ENCODE results near the gene UHRF1.
A peak's percentile ranks its signal among the peaks of the same experiment; 100 is the strongest.
"Not testable (repeated sequence)": the region's sequence is repeated elsewhere in the genome, so short reads cannot be mapped to it uniquely, and the experiment has no call there.

UHRF1 gene

DNA sequence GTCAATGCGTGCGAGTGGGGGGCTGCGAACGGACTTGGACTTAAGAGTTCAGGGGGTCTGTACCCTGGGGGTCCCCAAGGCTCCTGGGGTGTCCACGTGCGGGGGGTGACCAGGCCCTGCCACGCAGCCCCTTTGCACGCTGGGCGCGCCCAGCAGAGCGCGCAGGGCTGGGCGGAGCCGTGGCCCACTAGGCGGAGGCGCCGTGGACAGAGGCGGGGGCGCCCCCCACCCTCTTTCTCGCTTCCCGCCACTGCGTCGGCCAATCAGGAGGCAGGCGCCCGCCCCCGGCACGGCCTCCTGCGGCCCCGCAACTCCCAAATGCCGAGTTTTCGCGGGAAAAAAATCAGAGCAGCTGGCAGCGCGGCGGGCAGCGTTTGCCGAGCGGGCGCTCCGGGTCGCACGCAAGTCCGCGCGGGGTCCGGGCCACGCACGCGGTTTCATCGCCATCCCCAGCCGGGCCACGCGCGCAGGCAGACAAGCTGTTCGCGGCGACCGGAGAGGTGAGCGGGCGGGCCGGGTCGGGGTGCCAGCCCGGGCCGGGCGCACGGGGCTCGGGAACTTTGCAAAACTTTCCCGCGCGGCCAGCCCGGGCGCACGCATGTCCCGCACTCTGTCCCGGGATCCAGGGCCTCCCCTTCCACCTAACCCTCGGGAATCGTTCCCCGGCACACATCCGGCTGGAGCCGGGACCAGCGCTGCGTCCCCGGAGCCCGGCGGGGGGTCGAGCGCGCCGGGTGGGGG is at the start of gene UHRF1:
Gene UHRF1, plus strand, starts transcription at position 346 of the 741 bp plus-strand sequence. CDS start 1,385 bp downstream, outside the sequence.
- no peak for DNase-seq

DNA sequence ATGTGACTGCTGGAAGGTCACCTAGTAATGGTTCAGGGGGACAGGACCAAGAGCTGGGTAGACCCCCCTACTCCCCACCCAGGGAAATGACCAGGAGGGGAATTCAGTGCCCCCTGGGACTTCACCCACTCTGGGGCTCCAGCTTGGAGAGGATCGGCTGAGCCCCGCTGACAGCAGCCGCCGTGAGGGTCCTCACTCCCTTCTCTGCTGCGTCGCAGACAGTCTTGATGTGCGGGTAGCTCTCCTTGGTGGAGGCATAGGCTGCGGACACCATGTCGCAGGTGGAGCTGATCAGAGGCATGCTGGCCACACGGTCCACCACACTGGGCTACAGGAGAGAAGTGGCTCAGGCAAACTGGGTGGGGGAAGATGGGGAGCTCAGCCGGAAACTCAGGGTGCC is 49.6 kb upstream of the UHRF1 start:
- DNase-seq, result no peak

DNA sequence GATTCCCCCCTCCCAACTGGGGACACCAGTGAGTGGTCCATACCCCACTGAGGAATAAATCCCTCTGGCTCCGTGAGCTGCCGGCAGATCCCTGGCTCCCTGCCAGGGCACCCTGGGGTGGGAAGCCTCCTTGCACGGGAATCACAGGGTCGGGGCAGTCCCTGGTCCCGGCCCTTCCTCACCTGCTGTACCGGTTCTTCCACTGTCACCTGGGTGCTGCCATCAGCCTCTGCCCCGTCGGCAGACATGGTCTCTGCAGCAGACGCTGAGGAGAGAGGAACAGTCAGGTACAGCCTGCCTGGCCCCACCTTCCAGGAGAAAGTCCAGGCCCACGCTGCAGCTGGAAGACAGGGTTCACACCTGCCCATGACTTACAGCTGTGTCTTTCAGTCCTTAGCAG is 48.2 kb upstream of the UHRF1 start:
- DNase-seq, result no peak

DNA sequence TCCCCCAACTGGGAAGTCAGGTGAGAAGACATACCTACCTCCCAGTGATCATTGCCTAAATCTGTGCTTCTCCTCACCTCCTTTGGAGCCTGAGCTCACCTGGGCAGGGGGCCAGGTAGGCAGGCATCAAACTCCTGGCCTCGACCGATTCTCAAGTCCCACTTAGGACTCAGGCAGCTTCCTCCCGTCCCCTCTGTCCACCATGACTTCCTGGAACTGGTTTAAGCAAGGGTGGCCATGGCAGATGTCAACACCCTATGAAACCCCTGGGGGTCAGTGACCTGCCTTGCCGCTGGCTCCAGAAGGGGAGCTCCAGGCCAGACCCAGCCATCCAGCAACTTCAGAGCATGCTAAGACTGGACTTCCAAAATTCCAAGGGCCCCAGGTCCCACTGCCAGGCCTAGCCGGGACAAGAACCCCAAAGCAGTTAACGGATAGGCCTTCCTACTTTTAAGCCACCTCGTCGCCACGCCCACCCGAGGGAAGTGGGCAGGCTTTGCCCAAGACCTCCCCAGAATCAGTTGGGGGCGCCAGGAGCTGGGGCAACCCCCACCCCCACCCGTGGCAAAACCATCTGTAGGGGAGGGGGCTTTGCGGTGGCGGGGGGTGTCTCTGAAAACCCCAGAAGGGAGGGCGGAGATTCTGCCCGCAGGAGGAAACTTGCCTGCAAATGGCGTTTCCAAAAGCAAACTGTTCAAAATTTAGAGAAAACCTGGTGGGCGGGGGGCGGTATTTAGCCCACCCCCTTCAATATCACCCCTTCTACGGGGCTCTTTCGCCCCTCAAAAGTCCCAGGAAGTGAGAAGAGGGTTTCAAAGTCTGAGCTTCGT is 42.5 kb upstream of the UHRF1 start:
- peak; percentile 62 for DNase-seq

DNA sequence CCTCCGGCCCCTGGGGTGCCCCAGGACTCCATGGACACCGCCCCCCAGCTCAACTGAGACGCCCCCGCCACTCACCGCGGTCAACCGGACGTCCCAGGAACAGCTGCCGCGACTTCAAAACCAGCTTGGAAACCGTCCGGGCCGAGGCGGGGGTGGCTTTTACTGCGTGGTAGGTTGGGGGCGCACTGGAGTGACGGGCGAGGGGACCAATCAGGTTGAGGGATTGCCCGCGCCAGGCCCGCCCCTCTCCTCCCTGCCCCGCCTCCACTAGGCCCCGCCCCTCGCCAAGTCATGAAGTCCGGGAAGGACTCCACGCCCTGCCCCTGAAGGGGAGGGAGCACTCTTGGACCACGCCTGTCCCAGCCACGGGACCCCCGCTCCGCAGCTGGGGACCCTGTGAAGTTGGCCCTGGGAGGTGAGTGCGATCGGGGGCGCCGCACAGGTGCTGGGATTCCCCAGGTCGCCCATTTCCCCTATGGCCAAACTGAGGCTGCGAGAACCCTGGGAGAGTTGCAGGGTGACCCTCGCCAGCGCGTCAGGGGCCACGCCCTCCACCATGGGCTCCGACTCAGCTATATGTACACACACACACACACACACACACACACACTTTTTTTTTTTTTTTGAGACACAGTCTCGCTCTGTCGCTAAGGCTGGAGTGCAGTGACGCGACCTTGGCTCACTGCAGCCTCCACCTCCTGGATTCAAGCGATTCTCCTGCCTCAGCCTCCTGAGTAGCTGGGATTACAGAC is 41.6 kb upstream of the UHRF1 start, which contains the start of gene PLIN3:
Gene PLIN3, minus strand, starts transcription at position 134 of the 752 bp plus-strand sequence. CDS start 6,273 bp downstream, outside the sequence.
- DNase-seq, result peak; percentile 92

DNA sequence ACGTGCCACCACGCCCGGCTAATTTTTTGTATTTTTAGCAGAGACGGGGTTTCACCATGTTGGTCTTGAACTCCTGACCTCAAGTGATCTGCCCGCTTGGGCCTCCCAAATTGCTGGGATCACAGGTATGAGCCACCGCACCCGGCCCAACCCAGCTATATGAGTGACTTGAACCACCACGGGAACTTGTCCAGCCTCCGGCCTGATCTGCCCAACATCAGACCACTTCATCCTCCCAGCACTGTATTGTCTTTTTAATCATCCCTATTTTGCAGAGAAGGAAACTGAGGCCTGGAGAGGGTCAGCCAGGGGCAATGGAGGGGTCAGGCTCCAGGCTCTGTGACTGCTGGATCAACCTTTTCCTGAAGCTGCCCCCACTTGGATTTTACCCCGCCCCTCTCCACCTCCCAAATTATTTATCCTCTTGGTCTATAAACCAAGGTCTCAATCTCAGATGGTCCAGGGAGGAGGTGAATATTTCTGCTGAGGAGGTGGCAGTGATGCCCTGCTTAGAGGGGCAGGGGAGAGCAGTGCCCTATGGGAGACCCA is 40.9 kb upstream of the UHRF1 start:
- DNase-seq, result no peak

DNA sequence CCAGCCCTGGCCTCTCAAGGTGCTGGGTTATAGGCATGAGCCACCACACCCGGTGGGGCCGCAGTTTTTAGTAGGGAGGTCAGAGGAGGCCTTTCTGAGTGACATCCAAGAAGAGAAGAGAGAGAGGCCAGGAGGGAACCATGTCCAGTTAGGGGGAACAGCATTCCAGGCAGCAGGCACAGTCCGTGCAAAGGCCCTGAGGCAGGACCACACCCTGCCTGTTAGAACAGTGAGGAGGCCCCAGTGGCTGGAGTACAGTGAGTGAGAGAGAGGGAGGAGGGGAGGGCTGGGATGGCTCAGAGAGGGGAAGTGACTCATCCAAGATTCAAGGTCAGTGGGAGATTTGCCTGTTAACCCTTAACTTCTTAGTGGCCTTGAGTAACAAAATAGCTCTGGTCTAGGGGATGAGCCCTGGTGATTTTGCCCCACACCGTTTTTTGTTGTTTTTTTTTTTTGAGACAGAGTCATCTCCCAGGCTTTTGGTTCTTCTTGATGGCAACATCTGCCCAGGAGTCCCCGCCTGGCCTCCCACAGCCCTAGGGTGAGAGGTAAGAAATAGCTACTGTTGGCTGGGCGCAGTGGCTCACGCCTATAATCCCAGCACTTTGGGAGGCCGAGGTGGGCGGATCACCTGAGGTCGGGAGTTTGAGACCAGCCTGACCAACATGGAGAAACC is 39.1 kb upstream of the UHRF1 start:
- DNase-seq, result no peak

DNA sequence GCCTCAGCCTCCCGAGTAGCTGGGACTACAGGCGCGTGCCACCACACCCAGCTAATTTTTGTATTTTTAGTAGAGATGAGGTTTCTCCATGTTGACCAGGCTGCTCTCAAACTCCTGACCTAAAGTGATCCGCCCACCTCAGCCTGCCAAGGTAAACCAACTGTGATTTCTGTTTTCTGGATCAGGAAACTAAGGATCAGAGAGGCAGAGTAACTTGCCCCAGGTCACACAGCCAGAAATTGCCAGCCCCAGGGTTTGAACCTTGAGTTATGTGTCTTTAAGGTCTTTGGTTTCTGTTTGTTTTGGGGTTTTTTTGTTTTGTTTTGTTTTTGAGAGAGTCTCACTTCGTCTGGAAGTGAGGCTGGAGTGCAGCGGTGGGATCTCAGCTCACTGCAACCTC is 37.6 kb upstream of the UHRF1 start:
- no peak for DNase-seq

DNA sequence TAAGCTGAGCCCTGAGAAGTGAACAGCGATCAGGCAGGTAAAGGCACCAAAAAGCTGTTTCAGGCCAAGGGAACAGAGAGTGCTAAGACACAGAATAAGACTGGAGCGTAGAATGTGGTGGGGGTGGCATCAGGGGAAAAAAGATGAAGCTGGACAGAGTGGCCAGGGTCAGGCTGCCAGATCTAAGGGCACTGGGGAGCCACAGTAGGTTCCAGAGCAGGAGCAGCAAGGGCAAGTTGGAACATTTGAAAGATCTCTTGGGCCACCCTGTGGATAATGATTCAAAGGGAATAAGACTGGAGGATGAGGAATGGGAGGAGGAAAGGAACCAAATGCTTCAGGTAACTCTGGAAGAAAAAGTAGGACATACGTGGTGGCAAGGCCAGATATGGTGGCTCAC is 35.4 kb upstream of the UHRF1 start:
- DNase-seq, result no peak

DNA sequence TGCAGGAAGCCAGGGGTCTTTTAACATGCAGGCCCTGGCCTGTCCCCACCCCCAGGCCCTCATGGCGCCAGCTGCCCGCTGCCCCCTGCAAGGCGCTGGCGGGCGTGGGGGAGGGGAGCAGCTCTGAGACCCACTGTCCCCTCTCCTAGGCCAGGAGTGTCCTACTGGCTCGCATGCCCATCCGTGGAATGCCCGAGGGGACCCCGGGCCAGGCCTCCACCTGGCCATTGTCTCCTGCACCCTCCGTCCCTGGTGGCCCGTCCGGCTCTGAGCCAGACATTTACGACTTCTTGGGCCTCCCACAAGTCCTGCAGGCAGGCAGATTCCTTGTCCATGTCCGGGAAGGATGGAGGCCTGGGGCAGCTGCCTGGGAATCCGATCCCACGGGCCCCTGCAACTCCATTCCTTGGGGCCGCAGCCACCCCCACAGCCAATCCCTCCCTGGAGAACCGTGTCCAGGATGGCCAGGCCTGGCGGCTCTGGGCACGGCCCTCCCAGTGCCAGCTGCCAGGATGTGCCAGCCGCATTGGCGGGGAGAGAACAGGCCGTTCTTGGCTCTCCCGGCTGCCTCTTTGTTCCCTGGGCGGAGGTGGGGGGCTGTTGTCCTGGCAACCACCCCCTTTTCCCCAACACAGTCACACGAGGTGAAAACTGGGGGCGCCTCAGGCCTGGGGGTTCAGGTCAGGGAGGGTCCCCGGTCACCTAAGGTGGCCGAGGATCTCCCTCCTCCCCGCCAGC is 31.4 kb upstream of the UHRF1 start:
- no peak for DNase-seq

DNA sequence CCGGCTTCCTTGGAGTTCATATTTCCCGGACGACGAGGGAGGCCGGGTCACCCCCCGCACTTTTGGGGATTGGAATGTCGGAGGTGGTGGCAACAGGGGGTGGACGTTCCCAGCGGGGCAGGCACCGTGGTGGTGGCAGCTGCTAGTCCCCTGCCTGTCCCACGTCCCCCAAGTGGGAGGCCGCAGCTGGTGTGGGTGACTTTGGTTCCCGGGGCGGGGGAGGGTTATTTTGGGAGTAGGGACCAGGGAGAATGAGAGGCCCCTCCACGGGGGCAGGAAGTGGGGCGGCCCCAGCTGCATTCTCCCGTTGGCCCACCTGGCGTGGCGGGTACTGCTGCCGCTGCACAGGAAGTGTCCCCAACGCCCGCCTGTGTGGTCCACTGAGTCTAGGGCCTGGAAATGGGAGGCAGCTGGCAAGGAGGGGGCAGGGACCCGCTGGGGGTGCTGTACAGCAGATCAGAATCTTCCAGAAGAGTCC is 30.8 kb upstream of the UHRF1 start:
- DNase-seq, result no peak

DNA sequence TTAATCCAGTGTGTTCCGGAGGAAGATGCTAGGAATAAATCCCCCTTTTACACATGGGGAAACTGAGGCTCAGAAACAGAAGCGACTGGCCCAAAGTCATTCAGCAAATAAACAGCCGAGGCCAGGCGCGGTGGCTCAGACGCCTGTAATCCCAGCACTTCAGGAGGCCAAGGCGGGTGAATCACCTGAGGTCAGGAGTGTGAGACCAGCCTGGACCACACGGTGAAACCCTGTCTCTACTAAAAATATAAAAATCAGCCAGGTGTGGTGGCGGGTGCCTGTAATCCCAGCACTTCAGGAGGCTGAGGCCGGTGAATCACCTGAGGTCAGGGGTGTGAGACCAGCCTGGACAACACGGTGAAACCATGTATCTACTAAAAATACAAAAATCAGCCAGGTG is 30.3 kb upstream of the UHRF1 start:
- no peak for DNase-seq

DNA sequence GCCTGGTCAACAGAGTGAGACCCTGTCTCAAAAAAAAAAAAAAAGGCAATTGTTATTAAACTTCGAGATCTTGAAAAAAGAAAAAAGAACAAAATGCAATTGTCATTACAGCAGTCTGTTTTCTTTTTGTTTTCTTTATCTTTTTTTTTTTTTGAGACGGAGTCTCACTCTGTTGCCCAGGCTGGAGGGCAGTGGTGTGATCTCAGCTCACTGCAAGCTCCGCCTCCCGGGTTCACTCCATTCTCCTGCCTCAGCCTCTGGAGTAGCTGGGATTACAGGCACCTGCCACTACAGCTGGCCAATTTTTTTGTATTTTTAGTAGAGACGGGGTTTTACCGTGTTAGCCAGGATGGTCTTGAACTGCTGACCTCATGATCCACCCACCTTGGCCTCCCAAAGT is 26.4 kb upstream of the UHRF1 start:
- not testable (repeated sequence) for DNase-seq

DNA sequence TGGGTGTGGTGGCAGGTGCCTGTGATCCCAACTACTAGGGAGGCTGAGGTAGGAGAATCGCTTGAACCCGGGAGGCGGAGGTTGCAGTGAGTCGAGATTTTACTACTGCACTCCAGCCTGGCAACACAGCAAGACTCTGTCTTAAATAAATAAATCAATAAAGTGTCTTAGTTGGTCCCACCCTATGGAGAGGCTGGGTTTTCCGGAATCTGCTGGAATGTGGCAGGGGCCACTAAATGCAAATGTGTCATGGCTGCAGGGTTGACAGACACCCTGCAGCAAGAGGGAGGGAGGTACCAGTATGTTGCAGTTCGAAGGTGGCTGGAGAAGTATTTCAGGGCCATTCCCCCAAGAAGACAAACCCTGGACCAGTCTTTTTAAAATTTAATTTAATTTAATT is 24.3 kb upstream of the UHRF1 start:
- not testable (repeated sequence) for DNase-seq

DNA sequence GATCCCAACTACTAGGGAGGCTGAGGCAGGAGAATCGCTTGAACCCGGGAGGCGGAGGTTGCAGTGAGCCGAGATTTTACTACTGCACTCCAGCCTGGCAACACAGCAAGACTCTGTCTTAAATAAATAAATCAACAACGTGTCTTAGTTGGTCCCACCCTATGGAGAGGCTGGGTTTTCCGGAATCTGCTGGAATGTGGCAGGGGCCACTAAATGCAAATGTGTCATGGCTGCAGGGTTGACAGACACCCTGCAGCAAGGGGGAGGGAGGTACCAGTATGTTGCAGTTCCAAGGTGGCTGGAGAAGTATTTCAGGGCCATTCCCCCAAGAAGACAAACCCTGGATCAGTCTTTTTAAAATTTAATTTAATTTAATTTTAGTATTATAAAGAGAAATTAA is 21.5 kb upstream of the UHRF1 start:
- DNase-seq, result not testable (repeated sequence)

DNA sequence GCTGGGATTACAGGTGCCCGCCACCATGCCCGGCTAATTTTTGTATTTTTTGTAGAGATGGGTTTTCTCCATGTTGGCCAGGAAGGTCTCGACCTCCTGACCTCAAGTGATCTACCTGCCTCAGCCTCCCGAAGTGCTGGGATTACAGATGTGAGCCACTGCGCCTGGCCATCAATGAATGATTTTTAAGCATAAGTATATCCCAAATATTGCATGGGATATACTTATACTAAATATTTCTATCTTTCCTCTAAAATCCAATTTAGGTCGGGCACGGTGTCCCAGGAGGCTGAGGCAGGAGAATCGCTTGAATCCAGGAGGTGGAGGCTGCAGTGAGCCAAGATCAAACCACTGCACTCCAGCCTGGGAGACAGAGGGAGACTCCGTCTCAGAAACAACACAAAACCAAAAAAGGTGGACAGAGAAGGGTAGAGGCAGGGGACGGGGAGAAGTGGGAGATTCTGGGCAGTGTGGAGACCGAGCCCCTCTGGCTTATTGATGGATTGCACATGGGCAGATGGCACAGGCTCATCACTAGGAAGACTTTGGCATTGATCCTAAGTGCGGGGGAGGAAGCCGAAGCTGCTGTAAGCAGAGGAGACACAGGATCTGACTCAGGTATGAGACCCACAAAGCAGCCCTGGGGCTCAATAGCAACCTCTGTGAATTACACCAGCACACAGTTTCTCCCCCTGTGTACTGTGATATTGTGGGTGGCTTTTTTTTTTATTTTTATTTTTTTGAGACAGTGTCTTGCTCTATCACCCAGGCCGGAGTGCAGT is 20.1 kb upstream of the UHRF1 start:
- DNase-seq, result no peak

DNA sequence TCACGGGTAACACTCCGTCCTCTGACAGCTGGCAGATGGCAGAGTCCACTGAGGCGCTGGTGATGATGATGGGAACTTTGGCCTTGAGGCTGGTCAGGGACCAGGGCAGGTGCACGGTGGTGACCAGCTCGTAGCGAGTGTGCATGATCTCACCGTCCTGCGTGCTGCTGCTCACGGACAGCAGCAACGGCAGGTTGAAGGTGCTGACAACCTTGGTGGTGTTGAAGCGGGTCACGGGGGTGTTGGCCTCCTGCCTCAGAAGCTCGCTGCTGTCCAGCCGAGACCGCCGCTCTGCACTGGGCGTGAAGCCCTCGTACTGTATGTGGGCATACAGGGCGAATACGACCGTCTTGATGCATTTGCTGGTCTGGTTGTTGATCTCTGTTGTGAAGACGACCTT is 18.2 kb upstream of the UHRF1 start:
- no peak for DNase-seq

DNA sequence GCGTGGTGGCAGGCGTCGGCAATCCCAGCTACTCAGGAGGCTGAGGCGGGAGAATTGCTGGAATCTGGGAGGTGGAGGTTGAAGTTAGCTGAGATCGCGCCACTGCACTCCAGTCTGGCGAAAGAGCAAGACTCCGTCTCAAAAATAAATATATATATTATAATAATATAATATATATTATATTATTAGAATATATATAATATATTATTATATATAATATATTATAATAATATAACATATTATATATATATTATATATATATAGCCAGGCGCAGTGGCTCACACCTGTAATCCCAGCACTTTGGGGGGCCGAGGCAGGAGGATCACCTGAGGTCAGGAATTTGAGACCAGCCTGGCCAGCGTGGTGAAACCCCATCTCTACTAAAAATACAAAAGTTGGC is 16.3 kb upstream of the UHRF1 start:
- DNase-seq, result not testable (repeated sequence)

DNA sequence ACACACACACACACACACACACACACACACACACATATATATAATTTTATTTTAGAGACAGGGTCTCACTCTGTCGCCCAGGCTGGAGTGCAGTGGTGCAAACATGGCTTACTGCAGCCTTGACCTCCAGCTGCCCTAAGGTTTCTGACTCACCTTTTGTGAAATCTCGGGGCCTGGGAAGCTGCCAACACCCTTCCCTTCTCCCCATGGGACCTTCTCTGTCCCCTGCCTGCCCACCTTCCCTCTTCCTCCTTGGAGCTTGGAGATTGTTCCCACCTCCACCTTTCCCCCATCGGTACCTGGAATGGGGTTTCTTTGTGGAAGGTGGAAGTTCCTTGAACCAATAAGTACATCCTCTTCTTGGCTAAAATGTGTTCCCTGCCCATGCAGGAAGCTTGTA is 12.9 kb upstream of the UHRF1 start:
- no peak for DNase-seq

DNA sequence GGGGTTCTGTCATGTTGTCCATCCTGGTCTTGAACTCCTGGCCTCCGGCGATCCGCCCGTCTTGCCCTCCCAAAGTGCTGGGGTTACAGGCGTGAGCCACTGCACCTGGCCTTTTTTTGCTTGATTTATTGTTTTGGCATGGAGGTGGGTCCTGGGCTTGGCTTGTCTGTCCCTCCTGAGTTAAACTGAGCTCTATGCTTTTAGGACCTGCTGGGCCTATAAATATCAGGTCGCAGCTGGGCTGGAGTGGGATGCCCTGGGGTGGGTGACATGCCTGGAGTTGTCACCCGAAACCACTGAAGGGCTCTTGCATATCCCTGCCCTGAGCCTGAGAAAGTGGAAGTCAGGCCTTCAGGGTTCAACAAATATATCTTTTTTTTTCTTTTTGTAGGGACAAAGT is 12.2 kb upstream of the UHRF1 start:
- no peak for DNase-seq

DNA sequence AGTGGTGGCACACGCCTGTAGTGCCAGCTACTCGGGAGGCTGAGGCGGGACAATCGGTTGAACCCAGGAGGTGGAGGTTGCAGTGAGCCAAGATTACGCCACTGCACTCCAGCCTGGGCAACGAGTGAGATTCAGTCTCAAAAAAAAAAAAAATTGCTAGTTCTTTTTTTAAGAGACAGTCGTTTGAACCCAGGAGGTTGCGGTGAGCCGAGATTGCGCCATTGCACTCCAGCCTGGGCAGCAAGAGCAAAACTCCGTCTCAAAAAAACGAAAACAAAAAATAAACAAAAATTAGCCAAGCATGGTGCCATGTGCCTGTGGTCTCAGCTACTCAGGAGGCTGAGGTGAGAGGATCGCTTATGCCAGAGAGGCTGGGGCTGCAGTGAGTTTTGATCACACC is 8.4 kb upstream of the UHRF1 start:
- DNase-seq, result not testable (repeated sequence)

Measured in CD4-positive, alpha-beta T cell treated with Interleukin-12 subunit alpha and Interleukin-12 subunit beta, for 1 hour (primary cell).